ENCODE data around the gene KATNA1. TPM values are rescaled to one million over a fixed set of nuclear protein-coding genes. Genes with fewer than 3 reads are reported as not detected.

KATNA1 gene
- total and polyA plus RNA-seq, 9 of the 15 experiments (the other 6 are each of a cell fraction or from before 2014, with no cell fraction given): 22.5 to 76.9 (median 45.0) TPM

DNA sequence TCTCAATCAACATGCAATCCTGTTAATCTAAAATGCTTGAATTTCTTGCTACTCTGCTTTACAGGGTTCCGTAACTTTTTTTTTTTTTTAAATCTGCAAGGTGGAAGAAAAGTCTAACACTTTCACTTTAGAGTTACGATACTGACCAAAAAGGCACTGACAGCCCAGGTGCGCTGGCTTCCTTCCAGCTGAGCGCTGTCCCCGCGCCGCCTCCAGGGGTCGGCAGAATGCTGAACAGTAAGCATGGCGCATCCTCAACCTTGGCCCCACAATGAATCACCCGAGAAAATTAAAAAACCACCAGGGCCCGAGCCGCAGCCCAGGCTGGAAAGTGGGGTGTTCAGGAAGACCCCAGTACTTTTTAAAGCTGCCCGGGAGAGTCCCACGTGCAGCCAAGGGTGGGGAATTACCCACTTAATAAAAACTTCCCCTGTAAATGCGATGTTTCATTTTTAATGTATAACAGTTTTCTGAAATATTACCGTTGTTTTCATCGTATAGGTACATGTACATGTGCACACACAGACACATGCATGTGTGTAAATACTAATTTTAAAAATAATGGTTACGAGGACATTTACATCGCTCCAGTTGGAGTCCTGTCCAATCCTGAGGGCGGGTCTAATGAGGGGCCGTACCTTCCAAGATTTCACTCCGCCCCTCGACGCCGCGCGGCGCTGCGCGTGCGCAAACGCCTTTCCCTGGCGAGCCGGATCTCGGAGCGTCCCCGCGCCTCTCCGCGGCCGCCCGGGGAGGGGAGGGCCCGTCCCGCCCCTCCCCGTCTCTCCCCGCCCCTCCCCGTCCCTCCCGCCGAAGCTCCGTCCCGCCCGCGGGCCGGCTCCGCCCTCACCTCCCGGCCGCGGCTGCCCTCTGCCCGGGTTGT lies 82.7 kb downstream of the KATNA1 start, which contains the start of gene GINM1 (continued):
- no peak for TF ChIP-seq RAD51 (IDR thresholded peaks at IDR 0.05; ENCODE audit: borderline replicate concordance, low read depth)
- TF ChIP-seq MYBL2 (IDR thresholded peaks at IDR 0.05; ENCODE audit: low read depth): no peak
- TF ChIP-seq MYBL2 (CRISPR knock-in tag; IDR thresholded peaks at IDR 0.05; ENCODE audit: borderline replicate concordance): no peak
- TF ChIP-seq ZEB2 (IDR thresholded peaks at IDR 0.05): peak; percentile 94
- TF ChIP-seq ZNF354B (CRISPR knock-in tag; IDR thresholded peaks at IDR 0.05): no peak
- no peak for TF ChIP-seq PML (IDR thresholded peaks at IDR 0.05; ENCODE audit: low read length)
- TF ChIP-seq ZBTB17 (CRISPR knock-in tag; IDR thresholded peaks at IDR 0.05): no peak
- TF ChIP-seq NRF1 (conservative IDR thresholded peaks at IDR 0.05 in 1 of 2, IDR thresholded peaks at IDR 0.05 in 1 of 2): peak; percentile 94 to 95
- TF ChIP-seq RB1 (IDR thresholded peaks at IDR 0.05; ENCODE audit: low read depth): peak; percentile 65; the same call in 1 of the 2 replicates
- TF ChIP-seq ELF4 (CRISPR knock-in tag; IDR thresholded peaks at IDR 0.05): no peak
- TF ChIP-seq, protein P1, sequence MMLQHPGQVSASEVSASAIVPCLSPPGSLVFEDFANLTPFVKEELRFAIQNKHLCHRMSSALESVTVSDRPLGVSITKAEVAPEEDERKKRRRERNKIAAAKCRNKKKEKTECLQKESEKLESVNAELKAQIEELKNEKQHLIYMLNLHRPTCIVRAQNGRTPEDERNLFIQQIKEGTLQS (IDR thresholded peaks at IDR 0.05): peak; percentile 57; the same call in 1 of the 2 replicates
- TF ChIP-seq, protein P1 (CRISPR knock-in tag; conservative IDR thresholded peaks at IDR 0.05): 0 out of 2 replicates have a peak, but pooled peaks have one; percentile 13
- TF ChIP-seq ESRRA (IDR thresholded peaks at IDR 0.05; ENCODE audit: borderline replicate concordance, low read depth): peak; percentile 25; the same call in 1 of the 2 replicates
- TF ChIP-seq, protein P2, sequence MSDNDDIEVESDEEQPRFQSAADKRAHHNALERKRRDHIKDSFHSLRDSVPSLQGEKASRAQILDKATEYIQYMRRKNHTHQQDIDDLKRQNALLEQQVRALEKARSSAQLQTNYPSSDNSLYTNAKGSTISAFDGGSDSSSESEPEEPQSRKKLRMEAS (CRISPR knock-in tag; IDR thresholded peaks at IDR 0.05): peak; percentile 86
- TF ChIP-seq ZNF780A (CRISPR knock-in tag; IDR thresholded peaks at IDR 0.05): no peak
- TF ChIP-seq TBP (optimal IDR thresholded peaks at IDR 0.05; ENCODE audit: low read depth, low read length): no peak
- TF ChIP-seq ZFPM2 (CRISPR knock-in tag; IDR thresholded peaks at IDR 0.05): no peak
- peak; percentile 59 for TF ChIP-seq EP400 (IDR thresholded peaks at IDR 0.05)
- TF ChIP-seq, protein P3, sequence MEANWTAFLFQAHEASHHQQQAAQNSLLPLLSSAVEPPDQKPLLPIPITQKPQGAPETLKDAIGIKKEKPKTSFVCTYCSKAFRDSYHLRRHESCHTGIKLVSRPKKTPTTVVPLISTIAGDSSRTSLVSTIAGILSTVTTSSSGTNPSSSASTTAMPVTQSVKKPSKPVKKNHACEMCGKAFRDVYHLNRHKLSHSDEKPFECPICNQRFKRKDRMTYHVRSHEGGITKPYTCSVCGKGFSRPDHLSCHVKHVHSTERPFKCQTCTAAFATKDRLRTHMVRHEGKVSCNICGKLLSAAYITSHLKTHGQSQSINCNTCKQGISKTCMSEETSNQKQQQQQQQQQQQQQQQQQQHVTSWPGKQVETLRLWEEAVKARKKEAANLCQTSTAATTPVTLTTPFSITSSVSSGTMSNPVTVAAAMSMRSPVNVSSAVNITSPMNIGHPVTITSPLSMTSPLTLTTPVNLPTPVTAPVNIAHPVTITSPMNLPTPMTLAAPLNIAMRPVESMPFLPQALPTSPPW (CRISPR knock-in tag; IDR thresholded peaks at IDR 0.05): peak; percentile 91
- TF ChIP-seq ZC3H4 (CRISPR knock-in tag; IDR thresholded peaks at IDR 0.05; ENCODE audit: borderline replicate concordance): no peak
- no peak for TF ChIP-seq ZNF589 (CRISPR knock-in tag; IDR thresholded peaks at IDR 0.05; ENCODE audit: low read depth)
- no peak for TF ChIP-seq U2AF1 (optimal IDR thresholded peaks at IDR 0.05; ENCODE audit: low read depth, low read length)
- no peak for TF ChIP-seq STAT5A (IDR thresholded peaks at IDR 0.05; ENCODE audit: borderline replicate concordance, low read length)
- TF ChIP-seq, protein P4, sequence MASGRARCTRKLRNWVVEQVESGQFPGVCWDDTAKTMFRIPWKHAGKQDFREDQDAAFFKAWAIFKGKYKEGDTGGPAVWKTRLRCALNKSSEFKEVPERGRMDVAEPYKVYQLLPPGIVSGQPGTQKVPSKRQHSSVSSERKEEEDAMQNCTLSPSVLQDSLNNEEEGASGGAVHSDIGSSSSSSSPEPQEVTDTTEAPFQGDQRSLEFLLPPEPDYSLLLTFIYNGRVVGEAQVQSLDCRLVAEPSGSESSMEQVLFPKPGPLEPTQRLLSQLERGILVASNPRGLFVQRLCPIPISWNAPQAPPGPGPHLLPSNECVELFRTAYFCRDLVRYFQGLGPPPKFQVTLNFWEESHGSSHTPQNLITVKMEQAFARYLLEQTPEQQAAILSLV (tag; IDR thresholded peaks at IDR 0.05): no peak
